Astrocyte of the spinal cord (primary cell): ENCODE data around the gene AP1B1.

Experiments
- DNase-seq: peaks from one replicate; pipeline ENCODE4 v3.0.0; 2011; ENCODE audit warnings: low read depth, low spot score
- H3K4me3 ChIP-seq: 2 replicates; pipeline ENCODE4 v1.5.1; 2011; ENCODE audit warnings: low read depth, mild to moderate bottlenecking, low read length, moderate library complexity
- in situ Hi-C: cut with HindIII; loops from 2 replicates; pipeline ENCODE4 v1.10.0; 2017; ENCODE audit warnings: low sequenced_read_pairs
- TF ChIP-seq, protein P1 (sequence below): IDR thresholded peaks from 2 replicates; pipeline ENCODE4 v1.5.1; 2012; ENCODE audit warnings: low read depth, mild to moderate bottlenecking, low read length, inconsistent platforms

Gene AP1B1

DNA sequence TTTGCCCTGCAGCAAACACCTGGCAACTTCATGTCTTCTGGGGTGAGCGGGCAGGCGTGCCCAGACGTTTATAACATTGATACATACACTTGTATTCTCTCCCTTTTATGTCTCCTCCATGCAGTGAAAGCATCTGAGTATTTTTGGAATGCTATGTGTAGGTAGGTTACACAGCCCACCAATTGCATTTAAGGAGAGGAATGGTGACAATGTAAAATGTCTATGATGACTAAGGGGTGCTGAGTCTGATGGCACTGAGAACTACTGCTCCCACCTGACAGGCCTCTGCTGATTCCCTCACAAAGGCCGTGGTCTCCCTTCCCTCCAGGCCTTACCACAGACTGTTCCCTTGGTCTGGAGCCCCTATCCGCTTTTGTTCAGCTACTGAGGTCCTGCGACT is 50.0 kb downstream of the AP1B1 start:
- no peak overlapping the region for H3K4me3 ChIP-seq
- TF ChIP-seq, protein P1, sequence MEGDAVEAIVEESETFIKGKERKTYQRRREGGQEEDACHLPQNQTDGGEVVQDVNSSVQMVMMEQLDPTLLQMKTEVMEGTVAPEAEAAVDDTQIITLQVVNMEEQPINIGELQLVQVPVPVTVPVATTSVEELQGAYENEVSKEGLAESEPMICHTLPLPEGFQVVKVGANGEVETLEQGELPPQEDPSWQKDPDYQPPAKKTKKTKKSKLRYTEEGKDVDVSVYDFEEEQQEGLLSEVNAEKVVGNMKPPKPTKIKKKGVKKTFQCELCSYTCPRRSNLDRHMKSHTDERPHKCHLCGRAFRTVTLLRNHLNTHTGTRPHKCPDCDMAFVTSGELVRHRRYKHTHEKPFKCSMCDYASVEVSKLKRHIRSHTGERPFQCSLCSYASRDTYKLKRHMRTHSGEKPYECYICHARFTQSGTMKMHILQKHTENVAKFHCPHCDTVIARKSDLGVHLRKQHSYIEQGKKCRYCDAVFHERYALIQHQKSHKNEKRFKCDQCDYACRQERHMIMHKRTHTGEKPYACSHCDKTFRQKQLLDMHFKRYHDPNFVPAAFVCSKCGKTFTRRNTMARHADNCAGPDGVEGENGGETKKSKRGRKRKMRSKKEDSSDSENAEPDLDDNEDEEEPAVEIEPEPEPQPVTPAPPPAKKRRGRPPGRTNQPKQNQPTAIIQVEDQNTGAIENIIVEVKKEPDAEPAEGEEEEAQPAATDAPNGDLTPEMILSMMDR = no peak
- DNase-seq = no peak
- in situ Hi-C loops = no loop called here

DNA sequence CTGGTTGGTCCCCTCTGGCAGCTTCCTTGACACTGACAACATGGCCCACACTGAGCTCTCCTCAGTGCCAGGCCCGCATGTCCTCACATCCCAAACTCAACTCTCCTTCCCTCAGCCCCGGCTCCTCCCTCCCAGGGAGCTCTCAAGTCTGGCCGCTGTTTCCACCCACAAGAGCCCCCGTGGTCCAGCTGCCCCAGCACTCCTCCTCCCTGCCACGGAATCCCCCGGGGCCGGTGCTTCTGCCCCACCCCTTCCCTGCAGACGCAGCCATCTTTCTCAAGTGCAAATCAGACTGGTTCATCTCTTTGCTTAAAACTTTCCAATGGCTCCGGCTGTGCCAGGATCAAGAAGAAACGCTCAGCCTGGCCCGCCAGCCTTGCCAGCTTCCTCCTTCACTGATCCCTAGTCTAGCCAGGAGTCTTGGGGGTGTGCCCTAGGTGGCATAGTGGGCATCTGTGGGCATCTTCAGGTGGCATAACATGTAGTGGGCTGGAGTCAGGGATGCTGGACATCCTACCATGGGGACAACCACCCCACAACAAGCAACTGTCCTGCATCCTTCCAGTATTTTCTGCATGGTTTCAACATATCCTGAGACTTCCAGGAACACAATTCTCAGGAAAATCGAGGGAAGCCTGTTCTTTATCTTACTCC is 50.6 kb downstream of the AP1B1 start:
- in situ Hi-C loops = no loop called here
- DNase-seq = no peak
- TF ChIP-seq, protein P1 = no peak
- H3K4me3 ChIP-seq = no peak overlapping the region

DNA sequence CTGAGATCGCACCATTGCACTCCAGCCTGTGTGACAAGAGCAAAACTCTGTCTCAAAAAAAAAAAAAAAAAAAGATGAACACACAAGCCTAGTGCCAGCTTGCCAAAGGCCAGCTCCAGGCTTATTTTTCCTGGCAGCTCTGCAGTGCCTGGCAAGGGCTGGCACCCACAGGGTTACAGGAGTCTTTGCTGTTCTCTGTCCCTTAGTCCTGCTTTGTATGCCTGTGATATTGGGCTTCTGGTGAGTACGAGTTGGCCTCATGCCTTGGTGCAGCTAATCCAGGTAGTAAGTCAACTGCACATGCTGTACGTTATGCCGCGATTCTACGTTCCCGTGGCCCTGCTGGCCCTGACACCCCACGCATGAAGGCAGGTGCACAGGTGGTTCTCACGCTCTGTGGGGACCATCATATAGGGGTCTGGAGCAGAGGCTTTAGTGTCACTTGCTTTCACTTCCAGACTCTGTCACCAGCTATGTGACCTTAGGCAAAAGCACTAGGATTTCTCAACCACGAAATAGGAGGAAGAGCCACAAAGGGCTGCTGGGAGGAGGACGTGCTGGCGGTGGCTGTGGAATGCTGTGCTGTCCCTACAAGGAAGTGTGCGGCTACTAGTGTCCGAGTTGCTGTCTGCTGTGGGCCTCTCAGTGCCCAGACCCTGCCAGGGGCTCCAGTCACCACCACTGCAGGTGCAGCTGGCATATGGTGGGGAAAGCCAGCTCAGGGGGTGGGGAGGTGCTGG is 51.4 kb downstream of the AP1B1 start:
- no peak overlapping the region for H3K4me3 ChIP-seq
- TF ChIP-seq, protein P1 = no peak
- in situ Hi-C loops = no loop called here
- no peak for DNase-seq

DNA sequence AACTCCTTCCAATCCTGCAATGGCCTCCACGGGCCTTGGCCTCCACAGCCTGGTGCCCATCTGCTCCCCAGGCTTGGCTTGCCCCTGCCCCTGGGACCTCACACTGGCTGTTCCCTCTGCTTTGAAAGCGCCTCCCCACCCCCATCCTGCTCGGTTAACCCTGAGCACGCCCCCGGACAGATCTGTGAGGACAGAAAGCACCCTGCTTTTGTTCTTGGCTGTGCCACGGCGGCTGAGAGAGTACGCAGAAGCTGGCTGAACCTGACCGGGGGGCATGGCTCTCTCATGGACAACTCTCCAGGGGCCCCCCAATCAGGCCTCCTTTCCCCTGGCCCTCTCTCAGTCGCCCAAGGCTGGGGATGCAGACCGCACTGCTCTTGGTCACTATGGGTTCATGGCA is 52.7 kb downstream of the AP1B1 start:
- TF ChIP-seq, protein P1 = no peak
- in situ Hi-C loops = no loop called here
- H3K4me3 ChIP-seq = no peak overlapping the region
- DNase-seq = no peak

DNA sequence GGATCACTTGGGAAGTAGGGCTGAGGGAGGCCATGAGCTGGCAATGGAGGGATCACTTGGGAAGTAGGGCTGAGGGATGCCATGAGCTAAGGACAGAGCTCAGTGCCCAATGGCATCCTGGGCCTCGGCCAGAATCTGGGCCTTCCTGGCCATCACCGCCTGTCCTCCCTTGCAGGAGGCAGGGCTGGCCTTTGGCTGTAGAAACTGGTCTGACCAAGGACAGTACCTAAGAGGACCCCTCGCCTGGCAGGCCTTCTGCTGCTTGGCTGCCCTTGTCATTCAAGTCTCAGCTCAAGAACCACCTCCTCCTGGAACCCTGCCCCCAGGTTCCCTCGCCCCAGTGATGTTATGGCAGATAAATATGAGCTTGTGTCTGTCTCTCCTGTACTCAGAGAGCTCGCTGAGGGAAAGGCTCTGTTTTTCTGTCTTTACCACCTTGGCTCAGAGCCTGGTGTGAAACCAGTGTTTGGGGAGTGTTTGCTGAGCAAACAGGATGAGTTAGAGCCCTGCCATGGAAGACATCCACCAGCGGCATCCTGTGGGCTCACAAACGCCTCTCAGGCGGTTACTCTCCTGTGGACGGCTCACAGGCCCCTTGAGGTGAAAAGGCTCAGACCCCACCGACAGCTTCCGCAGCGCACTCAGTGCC is 53.5 kb downstream of the AP1B1 start:
- peak; percentile 27 for DNase-seq
- no peak overlapping the region for H3K4me3 ChIP-seq
- TF ChIP-seq, protein P1 = no peak
- in situ Hi-C loops = no loop called here

DNA sequence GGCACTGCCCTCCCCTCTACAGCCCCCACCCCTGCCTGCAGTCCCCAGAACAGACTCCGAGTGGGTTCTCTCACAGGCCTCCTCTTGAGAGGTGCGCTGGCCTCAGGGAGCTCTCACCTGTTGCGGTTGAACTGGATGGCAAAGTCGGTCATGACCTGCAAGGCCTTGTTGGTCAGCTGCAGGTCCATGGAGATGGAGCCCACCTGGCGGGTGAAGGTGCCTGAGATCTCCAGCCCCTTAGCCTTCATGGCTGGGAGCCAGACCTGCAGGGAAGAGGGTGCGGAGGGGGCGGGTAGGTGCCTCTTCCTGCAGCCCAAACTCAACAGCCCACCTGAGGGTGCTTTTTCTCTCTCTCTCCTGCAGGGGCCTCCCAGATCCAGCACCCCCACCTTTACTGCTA is 54.2 kb downstream of the AP1B1 start:
- no peak for DNase-seq
- TF ChIP-seq, protein P1 = no peak
- no peak overlapping the region for H3K4me3 ChIP-seq
- in situ Hi-C loops = no loop called here
